Measurements from ENCODE around the gene MSI2.

DNA sequence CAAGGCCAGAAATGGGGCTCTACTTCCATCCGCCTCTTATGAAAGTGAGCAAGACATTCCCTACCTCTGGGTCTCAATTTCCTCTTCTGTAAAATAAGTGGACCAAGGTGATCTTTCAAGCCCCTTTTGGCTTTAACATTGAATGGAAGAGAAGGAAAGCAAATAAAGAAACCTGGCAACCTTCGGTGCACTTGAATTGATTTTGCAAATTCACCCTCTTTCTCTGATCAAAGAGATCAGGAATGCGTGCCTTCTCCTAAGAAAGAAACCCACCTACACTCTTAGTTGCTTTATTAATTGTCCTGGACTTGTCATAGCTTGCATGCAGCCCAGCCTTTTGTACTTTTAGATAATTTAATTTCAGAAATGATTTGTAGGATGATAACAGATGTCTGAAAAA, 3.0 kb downstream of the MSI2 start:
- TF ChIP-seq POLR2AphosphoS5 (IDR thresholded peaks at IDR 0.05; ENCODE audit: low read depth, low read length) (no peak), POLR2A (IDR thresholded peaks at IDR 0.05; ENCODE audit: low read depth, low read length) (no peak)
